ENCODE results near the gene RELN. TPM values are rescaled to one million over a fixed set of nuclear protein-coding genes. Genes with fewer than 3 reads are reported as not detected.

The RELN gene
- total RNA-seq, 5 donors from 2014 or later (not counting 1 experiment from before 2014, with no cell fraction given): 0.20 to 0.50 (median 0.41) TPM; not detected in 2

DNA sequence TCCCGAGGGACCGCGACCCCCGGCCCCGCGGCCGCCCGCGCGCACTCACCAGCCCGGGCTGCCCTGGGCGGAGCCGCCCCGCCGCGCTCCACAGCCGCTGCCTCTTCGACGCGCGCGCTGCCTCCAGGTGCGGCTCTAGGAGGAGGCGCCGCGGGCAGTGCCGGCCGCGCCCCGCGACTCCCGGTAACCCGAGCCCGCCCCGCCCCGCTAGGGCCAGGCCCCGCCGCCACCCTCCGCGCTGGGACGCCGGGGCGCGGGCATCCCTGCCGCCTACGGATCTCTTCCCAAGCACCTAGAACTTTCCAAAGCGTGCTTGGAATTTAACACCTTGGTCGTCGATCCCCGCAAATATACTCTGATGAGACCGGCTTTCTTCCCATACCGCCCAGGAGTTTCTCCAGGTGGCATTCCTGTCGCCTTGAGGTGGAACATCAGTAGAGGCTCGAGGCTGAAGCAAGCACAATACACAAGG, 543.4 kb downstream of the RELN start, which contains the start of gene SLC26A5:
SLC26A5 (minus strand) TSS at position 159 of the 472 bp plus-strand sequence. CDS start 24,693 bp downstream, outside the sequence.
- H3K27ac Mint-ChIP-seq: peak within 1 kb of the TSS in 1 of 2 donors; percentile 11
- WGBS (ENCODE audit: insufficient coverage): 2% methylated on average over 52 of the region's 54 CpGs

DNA sequence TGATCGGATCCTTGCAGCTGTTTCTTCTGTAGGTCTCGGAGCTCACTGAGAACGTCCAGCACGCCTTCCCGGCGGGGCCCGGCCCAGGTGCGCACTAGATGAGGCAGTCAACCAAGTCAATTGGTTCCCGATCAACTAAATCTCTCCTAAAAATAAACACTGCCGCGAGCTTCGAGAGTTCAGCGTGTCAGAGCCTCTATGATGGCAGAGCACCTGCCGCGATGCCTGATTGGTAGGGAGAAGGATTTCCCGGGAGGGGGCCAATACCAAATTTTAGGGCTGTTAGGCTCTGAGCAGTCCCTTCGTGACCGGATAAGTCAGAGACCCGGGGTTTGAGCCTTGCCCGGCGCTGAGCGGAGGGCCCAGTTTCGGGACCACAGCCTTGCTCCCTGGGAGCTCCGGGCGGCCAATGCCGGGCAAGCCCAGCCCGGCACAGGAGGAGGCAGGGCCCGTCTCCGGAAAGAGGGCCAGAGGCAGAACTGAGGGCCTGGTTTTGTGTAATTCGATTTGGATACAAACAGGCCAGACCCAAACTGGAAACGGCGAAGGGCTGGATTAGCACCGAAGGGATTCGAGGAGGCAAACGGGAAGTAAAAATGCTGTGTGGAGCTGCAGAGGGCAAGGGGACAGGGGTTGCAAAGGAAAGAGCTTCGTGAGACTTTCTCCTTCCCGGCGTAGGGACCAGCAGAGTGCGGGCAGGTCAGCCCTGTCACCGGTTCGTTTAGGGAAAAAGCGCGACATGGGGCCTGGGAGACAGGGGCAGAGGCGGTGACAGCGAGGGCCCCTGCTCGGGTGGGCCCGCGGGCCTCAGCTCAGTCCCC, 544.0 kb downstream of the RELN start:
- POLR2A ChIA-PET: interaction anchor here (0.5 to 0.8 kb wide), 3 partner anchors 39 to 1701 kb away, joined by 3 to 6 read pairs (median 3); no protein-coding TSS in a partner anchor
- H3K4me1 Mint-ChIP-seq: peaks cover 14 to 17% (median 16%) of the 10 kb centered on the region in 3 donors
- ATAC-seq (replicated peaks in 1 of 4) (peak in 2 of 4 experiments; percentile 13 to 32), DNase-seq (peak in 3 of 35 experiments; percentile 1 to 9 (median 2))
- peaks cover 12 to 28% of the 10 kb centered on the region in 2 experiments for H3K27me3 ChIP-seq (replicated peaks in 1 of 2; ENCODE audit: control insufficient read depth in 2 of 2, extremely low read depth in 1 of 2, insufficient read depth in 2 of 2, low read length in 1 of 2)
- 7% methylated on average over 44 of the region's 48 CpGs for WGBS (ENCODE audit: insufficient coverage)
- peaks cover 62 to 75% of the 10 kb centered on the region in 2 donors for H3K27me3 Mint-ChIP-seq
- H3K27ac ChIP-seq (ENCODE audit: low read length): no peak overlapping the region
- no peaks in the 10 kb centered on the region for H3K36me3 ChIP-seq (ENCODE audit: control insufficient read depth in 2 of 2, extremely low read depth in 1 of 2, insufficient read depth in 1 of 2, low read length in 1 of 2)
- H3K36me3 Mint-ChIP-seq: no peaks in the 10 kb centered on the region
- H3K9me3 Mint-ChIP-seq: no peaks in the 10 kb centered on the region
- H3K4me3 ChIP-seq (ENCODE audit: control insufficient read depth in 1 of 2, extremely low read depth in 1 of 2, low read length in 1 of 2): peak overlapping the region; percentile 19 to 59
- peak overlapping the region; percentile 58 to 81 (median 64) for H3K4me3 Mint-ChIP-seq
- H3K9me3 ChIP-seq: no peaks in the 10 kb centered on the region
- H3K27ac Mint-ChIP-seq: peak overlapping the region in 1 of 2 donors; percentile 11
- peaks cover 7 to 17% of the 10 kb centered on the region in 2 experiments for H3K4me1 ChIP-seq (ENCODE audit: control insufficient read depth in 1 of 2, extremely low read depth in 1 of 2, insufficient read depth in 2 of 2, low read length in 2 of 2)
- CTCF ChIA-PET: no interaction called here

More for the DNA sequence above, 543.4 kb downstream of the RELN start, which contains the start of gene SLC26A5:
- DNase-seq (peak in 4 of 35 experiments; percentile 2 to 10 (median 8)), ATAC-seq (replicated peaks in 1 of 4) (peak; percentile 62 to 76 (median 70))
- H3K4me1 ChIP-seq (ENCODE audit: control insufficient read depth in 1 of 2, extremely low read depth in 1 of 2, insufficient read depth in 2 of 2, low read length in 2 of 2): peaks cover 7 to 17% of the 10 kb centered on the region in 2 experiments
- ChIA-PET POLR2A (interaction anchor here (0.5 to 0.6 kb wide), 2 partner anchors 39 to 688 kb away, joined by 4 to 6 read pairs; no protein-coding TSS in a partner anchor), CTCF (interaction anchor here in 1 of 2 donors (1.0 kb wide), 1 partner anchor 1472 kb away, joined by 3 read pairs; no protein-coding TSS in a partner anchor)
- H3K4me3 ChIP-seq (ENCODE audit: control insufficient read depth in 1 of 2, extremely low read depth in 1 of 2, low read length in 1 of 2): peak within 1 kb of the TSS; percentile 23 to 59
- Mint-ChIP-seq H3K4me3 (peak within 1 kb of the TSS; percentile 58 to 81 (median 64)), H3K36me3 (no peaks in the 10 kb centered on the region), H3K27me3 (peaks cover 62 to 72% of the 10 kb centered on the region in 2 donors), H3K4me1 (peaks cover 14 to 17% (median 16%) of the 10 kb centered on the region in 3 donors), H3K9me3 (peaks cover 0 to under 1% (median 0%) of the 10 kb centered on the region in 3 donors)
- H3K9me3 ChIP-seq: no peaks in the 10 kb centered on the region
- no peaks in the 10 kb centered on the region for H3K36me3 ChIP-seq (ENCODE audit: control insufficient read depth in 2 of 2, extremely low read depth in 1 of 2, insufficient read depth in 1 of 2, low read length in 1 of 2)
- H3K27ac ChIP-seq (ENCODE audit: low read length): no peak within 1 kb of the TSS
- peaks cover 12 to 28% of the 10 kb centered on the region in 2 experiments for H3K27me3 ChIP-seq (replicated peaks in 1 of 2; ENCODE audit: control insufficient read depth in 2 of 2, extremely low read depth in 1 of 2, insufficient read depth in 2 of 2, low read length in 1 of 2)

DNA sequence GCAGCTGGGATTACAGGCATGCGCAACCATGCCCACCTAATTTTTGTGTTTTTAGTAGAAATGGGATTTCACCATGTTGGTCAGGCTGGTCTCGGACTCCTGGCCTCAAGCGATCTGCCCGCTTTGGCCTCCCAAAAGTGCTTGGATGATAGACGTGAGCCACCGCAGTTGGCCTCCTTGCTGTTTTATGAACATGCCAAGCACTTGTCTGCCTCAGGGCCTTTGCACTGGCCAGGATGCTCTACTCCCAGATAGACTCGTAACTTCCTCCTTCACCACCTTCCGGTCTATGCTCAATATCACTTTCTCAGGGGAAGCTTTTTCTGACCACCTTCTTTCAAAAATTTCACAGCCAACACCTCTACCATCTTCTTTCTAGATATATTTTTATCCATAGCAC, 549.8 kb downstream of the RELN start:
- H3K36me3 Mint-ChIP-seq: no peaks in the 10 kb centered on the region
- H3K4me3 Mint-ChIP-seq: no peak overlapping the region
- H3K9me3 Mint-ChIP-seq: no peaks in the 10 kb centered on the region
- Histone ChIP-seq H3K4me3 (ENCODE audit: control insufficient read depth in 1 of 2, extremely low read depth in 1 of 2, low read length in 1 of 2) (no peak overlapping the region), H3K36me3 (ENCODE audit: control insufficient read depth in 2 of 2, extremely low read depth in 1 of 2, insufficient read depth in 1 of 2, low read length in 1 of 2) (no peaks in the 10 kb centered on the region), H3K4me1 (ENCODE audit: control insufficient read depth in 1 of 2, extremely low read depth in 1 of 2, insufficient read depth in 2 of 2, low read length in 2 of 2) (no peaks in the 10 kb centered on the region), H3K9me3 (no peaks in the 10 kb centered on the region), H3K27ac (ENCODE audit: low read length) (no peak overlapping the region), H3K27me3 (replicated peaks in 1 of 2; ENCODE audit: control insufficient read depth in 2 of 2, extremely low read depth in 1 of 2, insufficient read depth in 2 of 2, low read length in 1 of 2) (peaks cover 0 to 6% of the 10 kb centered on the region in 2 experiments)
- peaks cover 0 to 1% (median 0%) of the 10 kb centered on the region in 3 donors for H3K4me1 Mint-ChIP-seq
- ChIA-PET POLR2A (no interaction called here), CTCF (interaction anchor here in 1 of 2 donors (0.7 kb wide), 1 partner anchor 1904 kb away, joined by 3 read pairs; no protein-coding TSS in a partner anchor)
- H3K27ac Mint-ChIP-seq: no peak overlapping the region
- peaks cover 57 to 59% of the 10 kb centered on the region in 2 donors for H3K27me3 Mint-ChIP-seq
- DNase-seq: no peak
- WGBS (ENCODE audit: insufficient coverage): 87% methylated on average over 8 of the region's 8 CpGs
- ATAC-seq (replicated peaks in 1 of 4): no peak

DNA sequence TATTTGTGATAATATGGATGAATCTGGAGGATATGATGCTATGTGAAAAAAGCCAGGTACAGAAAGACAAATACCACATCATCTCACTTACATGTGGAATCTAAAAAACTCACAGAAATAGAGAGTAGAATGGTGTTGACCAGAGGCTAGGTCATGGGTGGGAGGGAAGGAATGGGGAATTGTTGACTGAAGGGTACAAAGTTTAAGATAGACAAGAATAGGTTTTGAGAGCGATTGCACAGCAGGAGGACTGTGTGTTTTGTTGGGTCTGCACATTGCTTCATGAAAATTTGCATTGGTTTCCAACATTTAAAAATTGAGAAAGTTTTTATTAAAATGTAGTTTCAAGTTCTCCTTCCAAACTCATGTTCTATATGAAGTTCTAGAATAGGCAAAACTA, 551.8 kb downstream of the RELN start:
- WGBS (ENCODE audit: insufficient coverage): 67% methylated on average over 1 of the region's 1 CpG
- no peak for DNase-seq
- Histone ChIP-seq H3K4me3 (ENCODE audit: control insufficient read depth in 1 of 2, extremely low read depth in 1 of 2, low read length in 1 of 2) (no peak overlapping the region), H3K9me3 (no peaks in the 10 kb centered on the region), H3K36me3 (ENCODE audit: control insufficient read depth in 2 of 2, extremely low read depth in 1 of 2, insufficient read depth in 1 of 2, low read length in 1 of 2) (no peaks in the 10 kb centered on the region), H3K4me1 (ENCODE audit: control insufficient read depth in 1 of 2, extremely low read depth in 1 of 2, insufficient read depth in 2 of 2, low read length in 2 of 2) (no peaks in the 10 kb centered on the region), H3K27me3 (replicated peaks in 1 of 2; ENCODE audit: control insufficient read depth in 2 of 2, extremely low read depth in 1 of 2, insufficient read depth in 2 of 2, low read length in 1 of 2) (peaks cover 0 to 3% of the 10 kb centered on the region in 2 experiments), H3K27ac (ENCODE audit: low read length) (no peak overlapping the region)
- CTCF ChIA-PET: no interaction called here
- H3K4me1 Mint-ChIP-seq: no peaks in the 10 kb centered on the region
- POLR2A ChIA-PET: no interaction called here
- ATAC-seq (replicated peaks in 1 of 4): no peak
- peaks cover 43 to 46% of the 10 kb centered on the region in 2 donors for H3K27me3 Mint-ChIP-seq
- no peaks in the 10 kb centered on the region for H3K9me3 Mint-ChIP-seq
- no peak overlapping the region for H3K27ac Mint-ChIP-seq
- no peak overlapping the region for H3K4me3 Mint-ChIP-seq
- H3K36me3 Mint-ChIP-seq: no peaks in the 10 kb centered on the region

DNA sequence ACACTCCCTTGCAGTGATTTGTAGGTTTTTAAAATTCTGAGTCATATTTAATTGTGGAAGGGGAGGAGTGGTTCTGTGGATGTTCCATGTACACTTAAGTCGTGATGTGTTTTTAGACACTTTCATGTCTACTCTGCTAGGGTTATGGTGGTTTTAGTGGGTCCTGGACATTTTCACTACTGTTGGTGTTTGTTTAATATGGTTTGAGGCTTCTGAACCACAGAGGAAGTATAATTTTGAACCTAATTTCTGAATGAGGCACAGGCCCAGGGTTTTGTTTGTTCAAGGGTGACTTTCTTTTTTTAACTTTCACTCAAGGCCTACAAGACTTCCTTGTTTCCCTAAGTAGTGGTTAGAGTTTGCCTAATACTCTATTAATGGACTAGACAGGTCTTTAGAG, 556.7 kb downstream of the RELN start:
- ChIA-PET CTCF (no interaction called here), POLR2A (no interaction called here)
- H3K36me3 ChIP-seq (ENCODE audit: control insufficient read depth in 2 of 2, extremely low read depth in 1 of 2, insufficient read depth in 1 of 2, low read length in 1 of 2): no peaks in the 10 kb centered on the region

DNA sequence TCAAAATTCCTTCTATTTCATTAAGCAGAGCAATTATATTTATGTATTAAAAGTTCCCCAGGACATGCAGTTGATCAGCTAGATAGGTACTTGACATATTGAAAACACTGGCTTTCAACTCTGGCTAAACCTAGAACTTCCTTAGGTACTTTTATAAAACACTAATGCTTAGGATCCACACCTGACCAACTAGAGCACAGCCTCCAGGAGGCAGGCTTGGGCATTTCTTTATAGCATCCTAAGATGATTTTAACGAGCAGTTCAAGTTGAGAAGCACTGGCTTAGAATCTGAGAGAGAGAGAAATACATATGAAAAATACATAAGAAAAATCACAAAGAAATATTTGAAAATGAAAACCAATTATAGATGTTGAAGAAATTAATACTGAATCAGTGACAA, 564.3 kb downstream of the RELN start:
- H3K4me1 ChIP-seq (ENCODE audit: control insufficient read depth in 1 of 2, extremely low read depth in 1 of 2, insufficient read depth in 2 of 2, low read length in 2 of 2): no peaks in the 10 kb centered on the region
- Mint-ChIP-seq H3K27ac (no peak overlapping the region), H3K27me3 (peaks cover 2 to 14% of the 10 kb centered on the region in 2 donors), H3K36me3 (no peaks in the 10 kb centered on the region), H3K4me1 (no peaks in the 10 kb centered on the region), H3K9me3 (no peaks in the 10 kb centered on the region), H3K4me3 (no peak overlapping the region)
- ATAC-seq (replicated peaks in 1 of 4) (no peak), DNase-seq (no peak)
- no peaks in the 10 kb centered on the region for H3K36me3 ChIP-seq (ENCODE audit: control insufficient read depth in 2 of 2, extremely low read depth in 1 of 2, insufficient read depth in 1 of 2, low read length in 1 of 2)
- POLR2A ChIA-PET: no interaction called here
- no peak overlapping the region for H3K27ac ChIP-seq (ENCODE audit: low read length)
- CTCF ChIA-PET: no interaction called here
- no CpG with 5 or more reads among the region's 1 CpG for WGBS (ENCODE audit: insufficient coverage)
- H3K9me3 ChIP-seq: no peaks in the 10 kb centered on the region
- H3K4me3 ChIP-seq (ENCODE audit: control insufficient read depth in 1 of 2, extremely low read depth in 1 of 2, low read length in 1 of 2): no peak overlapping the region
- H3K27me3 ChIP-seq (replicated peaks in 1 of 2; ENCODE audit: control insufficient read depth in 2 of 2, extremely low read depth in 1 of 2, insufficient read depth in 2 of 2, low read length in 1 of 2): peaks cover 0 to 2% of the 10 kb centered on the region in 2 experiments

More for the DNA sequence above, 556.7 kb downstream of the RELN start:
- H3K27me3 ChIP-seq (replicated peaks in 1 of 2; ENCODE audit: control insufficient read depth in 2 of 2, extremely low read depth in 1 of 2, insufficient read depth in 2 of 2, low read length in 1 of 2): no peaks in the 10 kb centered on the region
- H3K27ac Mint-ChIP-seq: no peak overlapping the region
- WGBS (ENCODE audit: insufficient coverage): 0% methylated on average over 1 of the region's 1 CpG
- no peak overlapping the region for H3K4me3 Mint-ChIP-seq
- no peaks in the 10 kb centered on the region for H3K4me1 Mint-ChIP-seq
- peaks cover 22 to 23% of the 10 kb centered on the region in 2 donors for H3K27me3 Mint-ChIP-seq
- no peak for DNase-seq
- H3K9me3 ChIP-seq: no peaks in the 10 kb centered on the region
- no peaks in the 10 kb centered on the region for H3K9me3 Mint-ChIP-seq
- H3K27ac ChIP-seq (ENCODE audit: low read length): no peak overlapping the region
- ATAC-seq (replicated peaks in 1 of 4): no peak
- H3K36me3 Mint-ChIP-seq: no peaks in the 10 kb centered on the region
- no peak overlapping the region for H3K4me3 ChIP-seq (ENCODE audit: control insufficient read depth in 1 of 2, extremely low read depth in 1 of 2, low read length in 1 of 2)
- no peaks in the 10 kb centered on the region for H3K4me1 ChIP-seq (ENCODE audit: control insufficient read depth in 1 of 2, extremely low read depth in 1 of 2, insufficient read depth in 2 of 2, low read length in 2 of 2)
